GM19455 (cell line): Measurements from ENCODE around the gene INTS14.
"Not testable (repeated sequence)": the region's sequence is repeated elsewhere in the genome, so short reads cannot be mapped to it uniquely, and the experiment has no call there.

Experiments
- ATAC-seq: cut with Tn5 transposase; IDR thresholded peaks from one replicate; pipeline ENCODE4 v1.9.1; 2021; ENCODE audit not compliant: unreplicated experiment

Gene INTS14

GRCh38 chr15:65579762-65580161, 31.2 kb downstream of the INTS14 start:
- ATAC-seq, result no peak

- no peak for ATAC-seq
Observed at GRCh38 chr15:65578904-65579728, 31.8 kb downstream of the INTS14 start.

GRCh38 chr15:65577129-65577996, 33.6 kb downstream of the INTS14 start:
- ATAC-seq, result no peak

- ATAC-seq, result no peak
Observed at GRCh38 chr15:65576664-65577063, 34.3 kb downstream of the INTS14 start.

GRCh38 chr15:65571971-65572370, 39.0 kb downstream of the INTS14 start:
- no peak for ATAC-seq

- no peak for ATAC-seq
Observed at GRCh38 chr15:65569728-65570127, 41.2 kb downstream of the INTS14 start.

GRCh38 chr15:65561934-65562333, 49.0 kb downstream of the INTS14 start:
- no peak for ATAC-seq

- no peak for ATAC-seq
Observed at GRCh38 chr15:65559941-65560340, 51.0 kb downstream of the INTS14 start.

GRCh38 chr15:65558997-65559760, 51.8 kb downstream of the INTS14 start:
- ATAC-seq, result no peak

GRCh38 chr15:65558336-65558735, 52.6 kb downstream of the INTS14 start:
- ATAC-seq, result no peak

- ATAC-seq, result no peak
Observed at GRCh38 chr15:65556622-65557021, 54.3 kb downstream of the INTS14 start.

GRCh38 chr15:65553691-65554090, 57.2 kb downstream of the INTS14 start:
- ATAC-seq, result no peak

- not testable (repeated sequence) for ATAC-seq
Observed at GRCh38 chr15:65552851-65553250, 58.1 kb downstream of the INTS14 start.

- ATAC-seq, result no peak
Observed at GRCh38 chr15:65551183-65551582, 59.7 kb downstream of the INTS14 start.

- ATAC-seq, result no peak
Observed at GRCh38 chr15:65550681-65551098, 60.2 kb downstream of the INTS14 start.

- ATAC-seq, result not testable (repeated sequence)
Observed at GRCh38 chr15:65549288-65549687, 61.6 kb downstream of the INTS14 start.

GRCh38 chr15:65547841-65548240, 63.1 kb downstream of the INTS14 start:
- no peak for ATAC-seq

GRCh38 chr15:65541231-65541820, 69.6 kb downstream of the INTS14 start:
- ATAC-seq, result no peak

GRCh38 chr15:65540314-65540713, 70.6 kb downstream of the INTS14 start:
- no peak for ATAC-seq

GRCh38 chr15:65535192-65535591, 75.7 kb downstream of the INTS14 start:
- no peak for ATAC-seq
